NCI-H2029 (cell line): ENCODE measurements around the gene CPO.

ENCODE experiments used
- DNase-seq: peaks from one replicate; lab custom pipeline; 2025; lab: John Stamatoyannopoulos, UW

The CPO gene

GRCh38 chr2:206974551-206974950 is 35.2 kb downstream of the CPO start:
- DNase-seq = no peak

GRCh38 chr2:206978746-206979145 is 39.4 kb downstream of the CPO start:
- DNase-seq = no peak

GRCh38 chr2:206979365-206979764 is 40.0 kb downstream of the CPO start:
- no peak for DNase-seq

- no peak for DNase-seq
Observed at GRCh38 chr2:206979922-206980321, 40.6 kb downstream of the CPO start.

- DNase-seq = no peak
Observed at GRCh38 chr2:206980413-206980812, 41.1 kb downstream of the CPO start.

GRCh38 chr2:206981086-206981674 is 41.9 kb downstream of the CPO start:
- DNase-seq = no peak

GRCh38 chr2:206981739-206982340 is 42.5 kb downstream of the CPO start:
- peak; percentile 52 for DNase-seq

- peak; percentile 2 for DNase-seq
Observed at GRCh38 chr2:206982360-206982955, 43.1 kb downstream of the CPO start.

GRCh38 chr2:206983161-206983859 is 44.0 kb downstream of the CPO start:
- DNase-seq = no peak

- no peak for DNase-seq
Observed at GRCh38 chr2:206984206-206984605, 44.9 kb downstream of the CPO start.

- no peak for DNase-seq
Observed at GRCh38 chr2:206986943-206987342, 47.6 kb downstream of the CPO start.

GRCh38 chr2:206987810-206988209 is 48.5 kb downstream of the CPO start:
- no peak for DNase-seq

- DNase-seq = no peak
Observed at GRCh38 chr2:206988884-206989283, 49.6 kb downstream of the CPO start.

GRCh38 chr2:206989311-206989710 is 50.0 kb downstream of the CPO start:
- DNase-seq = peak; percentile 38

- no peak for DNase-seq
Observed at GRCh38 chr2:206990360-206990759, 51.0 kb downstream of the CPO start.

GRCh38 chr2:206991070-206991469 is 51.8 kb downstream of the CPO start:
- DNase-seq = no peak

GRCh38 chr2:206993396-206993911 is 54.1 kb downstream of the CPO start:
- DNase-seq = no peak

GRCh38 chr2:206993964-206994363 is 54.6 kb downstream of the CPO start:
- no peak for DNase-seq

- DNase-seq = no peak
Observed at GRCh38 chr2:206996556-206997065, 57.3 kb downstream of the CPO start.

- no peak for DNase-seq
Observed at GRCh38 chr2:207008105-207008990, 69.0 kb downstream of the CPO start.

- DNase-seq = no peak
Observed at GRCh38 chr2:207012461-207012860, 73.1 kb downstream of the CPO start.

- no peak for DNase-seq
Observed at GRCh38 chr2:207014424-207014823, 75.1 kb downstream of the CPO start.
